Activated T-cell treated with anti-CD3 and anti-CD28 coated beads for 4 hours (primary cell): ENCODE measurements around the gene CCDC159.
"Not testable (repeated sequence)": the region's sequence is repeated elsewhere in the genome, so short reads cannot be mapped to it uniquely, and the experiment has no call there.

ENCODE experiments used
- DNase-seq: peaks from one replicate; pipeline ENCODE4 v3.0.0-alpha.2; 2020

Gene CCDC159

DNA sequence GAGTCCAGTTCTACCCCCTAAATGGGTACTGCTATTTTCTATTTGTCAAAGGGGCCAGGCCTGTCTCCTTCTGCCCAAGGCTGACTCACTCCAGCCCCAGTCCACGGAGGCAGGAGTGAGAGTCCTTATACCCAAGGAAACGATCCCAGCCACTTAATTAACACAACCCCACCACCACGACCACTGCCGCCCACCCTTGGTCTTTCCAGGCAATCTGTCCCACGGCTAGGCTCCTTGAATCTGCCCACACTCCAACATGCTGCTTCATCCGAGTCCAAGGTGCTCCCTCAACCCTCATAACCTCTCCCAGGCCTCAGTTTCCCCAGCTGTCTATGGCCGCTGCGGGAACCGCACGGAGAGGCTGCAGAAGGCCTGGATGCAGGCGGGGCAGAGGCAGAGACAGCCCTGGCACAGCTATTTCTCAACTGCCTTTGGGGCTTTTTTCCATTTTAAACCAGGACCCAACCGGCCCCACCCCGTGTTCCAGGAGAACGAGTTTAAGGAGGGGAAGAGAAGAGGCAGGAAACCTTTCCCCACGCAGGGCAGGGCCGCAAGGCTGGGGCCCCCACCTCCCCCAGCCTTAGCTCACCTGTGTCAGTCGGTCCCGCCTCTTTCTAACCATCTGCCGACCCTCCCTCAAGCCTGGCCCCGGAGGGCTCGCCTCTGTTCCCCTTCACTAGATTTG is 7.6 kb upstream of the CCDC159 start:
- DNase-seq: no peak

DNA sequence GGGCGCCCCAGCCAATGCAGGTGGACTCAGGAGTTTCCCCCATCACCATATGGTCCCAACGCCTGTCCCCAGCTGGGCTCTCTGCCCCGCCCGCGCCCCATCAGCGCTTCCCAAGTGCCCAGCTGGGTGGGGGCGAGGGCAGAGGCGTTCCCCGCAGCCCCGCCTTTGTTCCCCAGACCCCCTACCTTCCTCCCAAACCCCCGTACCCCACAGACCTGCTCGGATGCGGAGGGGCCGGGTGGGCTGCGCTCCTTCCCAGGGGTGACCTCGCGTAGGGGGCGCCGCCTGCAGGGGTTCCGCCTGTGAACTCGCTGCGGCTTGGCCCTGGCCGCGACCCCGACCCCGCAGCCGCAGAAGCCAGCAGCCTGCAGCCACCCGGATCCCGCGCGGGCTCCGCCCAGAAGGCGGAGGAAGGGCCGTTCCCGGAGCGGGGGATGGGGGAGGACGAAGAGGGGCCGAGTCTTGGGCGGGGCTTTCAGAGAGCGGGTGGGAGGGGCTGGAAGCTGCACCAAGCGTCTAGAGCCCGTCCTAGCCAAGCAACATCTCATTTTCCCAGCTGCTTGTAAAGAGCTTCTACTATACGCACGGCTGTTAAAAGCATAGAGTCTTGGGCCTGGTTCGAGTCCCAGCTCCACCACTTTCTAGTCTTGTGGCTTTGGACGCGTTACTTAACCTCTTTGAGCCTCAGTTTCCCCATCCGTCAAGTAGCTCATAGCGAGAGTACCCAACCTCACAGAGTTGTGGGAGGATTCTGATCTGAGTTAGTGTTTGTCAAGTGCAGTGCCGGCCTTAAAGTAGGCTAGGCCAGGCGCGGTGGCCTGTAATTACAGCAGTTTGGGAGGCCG is 6.8 kb upstream of the CCDC159 start, which contains the start of gene RAB3D:
RAB3D (minus strand) TSS at position 404 of the 845 bp plus-strand sequence. CDS start 2,258 bp downstream, outside the sequence.
- peak; percentile 76 for DNase-seq

DNA sequence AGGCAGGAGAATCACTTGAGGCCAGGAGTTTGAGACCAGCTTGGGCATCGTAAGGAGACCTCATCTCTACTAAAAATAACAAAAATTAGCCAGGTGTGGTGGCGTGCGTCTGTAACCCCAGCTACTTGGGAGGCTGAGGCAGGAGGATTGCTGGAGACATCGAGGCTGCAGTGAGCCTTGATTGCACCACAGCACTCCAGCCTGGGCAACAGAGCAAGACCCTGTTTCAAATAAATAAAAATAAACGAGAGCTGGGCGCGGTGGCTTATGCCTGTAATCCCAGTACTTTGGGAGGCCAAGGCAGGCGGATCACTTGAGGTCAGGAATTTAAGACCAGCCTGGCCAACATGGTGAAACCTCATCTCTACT is 6.2 kb upstream of the CCDC159 start:
- not testable (repeated sequence) for DNase-seq

DNA sequence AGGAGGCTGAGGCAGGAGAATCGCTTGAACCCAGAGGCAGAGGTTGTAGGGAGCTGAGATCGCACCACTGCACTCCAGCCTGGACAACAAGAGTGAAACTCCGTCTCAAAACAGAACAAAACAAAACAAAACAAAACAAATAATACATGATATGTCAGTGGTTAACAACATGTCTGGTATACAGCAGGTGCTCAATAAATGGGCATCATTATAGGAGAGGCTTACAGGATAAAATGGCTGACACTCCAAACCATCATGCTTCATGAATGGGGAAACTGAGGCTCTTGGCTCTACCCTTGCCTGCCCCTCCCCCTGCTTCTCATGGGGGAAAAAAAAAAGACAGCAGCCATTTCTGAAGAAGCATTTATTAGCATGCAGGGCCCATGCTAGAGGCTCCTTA is 3.9 kb upstream of the CCDC159 start:
- DNase-seq: no peak

DNA sequence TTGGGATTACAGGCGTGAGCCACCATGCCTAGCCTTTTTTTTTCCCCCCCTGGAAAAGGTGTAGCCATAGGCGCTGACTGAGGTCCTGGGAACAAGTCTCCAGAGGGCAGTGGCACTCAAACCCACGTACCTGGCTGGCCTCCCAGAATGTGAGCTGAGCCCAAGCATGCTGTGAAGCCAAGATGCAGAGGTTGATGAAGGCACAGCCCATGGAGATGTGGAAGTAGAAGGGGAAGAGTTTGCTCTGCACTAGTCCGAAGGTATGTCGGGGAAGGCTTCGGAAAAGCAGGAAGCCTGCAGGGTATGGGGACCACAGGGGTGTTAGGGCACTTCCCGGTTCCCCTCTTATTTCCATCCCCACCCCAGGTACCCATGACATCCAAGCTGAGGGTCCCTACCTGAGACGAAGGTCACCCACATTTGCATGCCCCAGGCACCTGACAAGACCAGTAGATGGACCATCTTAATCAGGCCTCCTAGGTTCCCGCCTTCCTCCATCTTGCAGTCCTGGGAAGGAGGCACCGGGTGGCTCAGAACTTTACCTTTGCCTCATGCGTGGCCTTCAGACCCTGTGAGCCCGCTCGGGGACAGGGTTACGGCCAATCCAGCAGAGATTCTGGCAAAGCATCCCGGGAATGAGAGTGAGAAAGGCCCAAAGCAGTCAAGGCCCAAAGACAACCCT is 1.1 kb upstream of the CCDC159 start:
- DNase-seq: no peak

DNA sequence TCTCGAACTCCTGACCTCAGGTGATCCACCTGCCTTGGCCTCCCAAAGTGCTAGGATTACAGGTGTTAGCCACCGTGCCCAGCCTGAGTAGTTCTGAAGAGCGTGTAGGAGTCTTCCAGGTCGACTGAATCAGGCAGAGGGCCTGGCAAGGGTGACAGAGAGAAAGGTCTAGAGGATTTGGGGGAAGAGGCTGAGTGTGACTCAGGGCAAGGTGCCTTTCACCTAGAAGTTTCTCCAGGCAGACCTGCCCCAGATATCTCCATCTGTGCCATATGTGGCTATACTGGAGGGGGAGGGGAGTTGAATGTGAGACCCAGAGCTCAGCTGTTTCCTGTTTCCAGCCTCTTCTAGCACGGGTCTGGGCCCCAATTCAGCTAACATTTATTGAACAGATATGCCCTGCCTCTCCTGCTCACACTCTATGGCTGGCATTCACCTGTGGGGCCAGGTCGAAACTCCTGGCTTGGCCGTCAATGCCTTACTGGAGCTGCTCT is 1.3 kb downstream of the CCDC159 start:
- DNase-seq: no peak

DNA sequence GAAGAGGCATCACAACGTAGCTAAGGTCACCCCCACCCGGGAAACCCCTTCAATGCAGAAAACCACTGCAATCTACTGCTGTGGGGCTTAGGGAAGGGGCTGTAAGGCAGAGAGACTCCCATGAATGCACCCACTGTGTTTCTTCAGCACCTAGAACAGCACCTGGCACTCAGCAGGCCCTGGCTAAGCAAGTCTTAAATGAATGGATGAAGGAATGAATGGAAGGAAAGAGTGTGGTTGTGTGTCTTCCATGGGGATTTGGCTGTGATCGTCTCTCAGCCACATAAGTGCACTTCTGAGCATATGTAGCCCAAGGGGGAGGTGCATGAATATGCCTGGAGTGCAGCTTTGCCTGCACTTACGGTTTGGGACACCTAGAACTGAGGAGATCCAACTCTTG is 2.9 kb downstream of the CCDC159 start:
- DNase-seq: no peak

DNA sequence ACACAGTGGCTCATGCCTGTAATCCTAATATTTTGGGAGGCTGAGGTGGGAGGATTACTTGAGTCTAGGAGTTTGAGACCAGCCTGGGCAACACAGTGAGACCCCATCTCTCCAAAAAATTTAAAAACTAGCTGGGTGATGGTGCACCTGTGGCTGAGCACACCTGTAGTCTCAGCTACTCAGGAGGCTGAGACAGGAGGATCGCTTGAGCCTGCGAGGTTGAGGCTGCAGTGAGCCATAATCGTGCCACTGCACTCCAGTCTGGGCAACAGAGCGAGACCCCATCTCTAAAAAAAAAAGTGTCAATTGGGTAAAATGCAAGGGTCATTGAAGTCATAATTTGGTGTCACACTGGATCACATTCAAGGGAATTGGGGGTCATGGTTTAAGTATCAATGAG is 7.8 kb downstream of the CCDC159 start:
- DNase-seq: not testable (repeated sequence)

DNA sequence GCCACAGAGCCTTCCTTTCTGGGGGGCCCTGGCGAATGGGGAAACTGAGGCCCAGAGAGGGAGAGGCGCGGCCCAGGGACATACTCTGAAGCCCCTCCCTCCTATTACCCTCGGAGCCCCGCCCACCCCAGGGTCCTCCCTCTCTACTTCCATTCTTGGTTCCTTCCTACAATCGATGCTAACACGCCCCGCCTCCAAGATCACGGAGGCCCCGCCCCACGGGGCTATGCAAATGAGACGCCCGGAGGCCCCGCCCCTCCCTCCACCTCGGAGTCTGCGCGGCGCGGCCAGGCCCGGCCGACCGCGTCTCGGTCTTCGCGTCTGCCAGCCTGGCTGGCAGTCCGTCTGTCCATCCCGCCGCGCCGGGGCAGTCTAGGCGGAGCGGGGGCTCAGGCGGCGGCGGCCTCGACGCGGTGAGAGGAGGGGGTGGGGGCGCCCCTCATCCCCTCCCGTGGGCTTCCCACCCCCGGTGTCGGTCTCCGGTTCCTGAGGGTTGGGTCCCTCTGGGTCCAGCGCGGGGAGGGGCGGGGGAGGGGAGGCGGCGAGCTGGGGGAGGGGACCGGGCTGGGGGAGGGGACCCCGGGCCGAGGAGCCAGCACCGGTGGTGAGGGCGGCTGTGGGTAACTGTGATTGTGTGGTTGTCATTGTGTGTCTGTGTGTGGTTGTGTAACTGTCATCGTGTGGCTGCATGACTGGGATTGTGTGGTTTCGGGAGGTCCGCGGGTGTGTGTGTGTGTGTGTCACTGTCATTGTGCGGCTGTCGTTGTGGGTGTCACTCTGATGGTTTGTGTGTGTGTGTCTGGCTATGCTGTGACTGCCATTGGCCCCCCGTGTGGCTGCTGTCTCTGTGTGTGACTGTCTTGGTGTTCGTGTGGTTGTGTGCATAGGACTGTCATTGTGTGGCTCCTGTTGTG is 9.1 kb downstream of the CCDC159 start, which contains the start of gene PLPPR2:
PLPPR2 (plus strand) TSS at position 273 of the 914 bp plus-strand sequence. CDS start 2,242 bp downstream, outside the sequence.
- peak; percentile 78 for DNase-seq

DNA sequence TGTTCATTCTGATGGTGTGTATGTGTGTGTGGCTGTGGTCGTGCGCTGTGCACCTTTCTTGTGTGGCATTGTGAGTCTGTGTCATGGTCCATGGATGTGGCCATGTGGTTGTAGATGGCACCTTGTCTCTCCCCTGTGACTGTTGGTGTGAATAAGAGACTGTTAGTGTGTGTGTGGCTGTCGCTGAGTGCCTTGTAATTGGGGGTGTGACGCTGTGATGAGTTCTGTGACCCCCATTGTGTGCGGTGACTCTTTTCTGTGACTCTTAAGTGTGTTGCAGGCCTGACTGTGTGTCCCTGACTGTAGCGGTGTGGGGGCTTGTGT is 9.7 kb downstream of the CCDC159 start:
- no peak for DNase-seq

DNA sequence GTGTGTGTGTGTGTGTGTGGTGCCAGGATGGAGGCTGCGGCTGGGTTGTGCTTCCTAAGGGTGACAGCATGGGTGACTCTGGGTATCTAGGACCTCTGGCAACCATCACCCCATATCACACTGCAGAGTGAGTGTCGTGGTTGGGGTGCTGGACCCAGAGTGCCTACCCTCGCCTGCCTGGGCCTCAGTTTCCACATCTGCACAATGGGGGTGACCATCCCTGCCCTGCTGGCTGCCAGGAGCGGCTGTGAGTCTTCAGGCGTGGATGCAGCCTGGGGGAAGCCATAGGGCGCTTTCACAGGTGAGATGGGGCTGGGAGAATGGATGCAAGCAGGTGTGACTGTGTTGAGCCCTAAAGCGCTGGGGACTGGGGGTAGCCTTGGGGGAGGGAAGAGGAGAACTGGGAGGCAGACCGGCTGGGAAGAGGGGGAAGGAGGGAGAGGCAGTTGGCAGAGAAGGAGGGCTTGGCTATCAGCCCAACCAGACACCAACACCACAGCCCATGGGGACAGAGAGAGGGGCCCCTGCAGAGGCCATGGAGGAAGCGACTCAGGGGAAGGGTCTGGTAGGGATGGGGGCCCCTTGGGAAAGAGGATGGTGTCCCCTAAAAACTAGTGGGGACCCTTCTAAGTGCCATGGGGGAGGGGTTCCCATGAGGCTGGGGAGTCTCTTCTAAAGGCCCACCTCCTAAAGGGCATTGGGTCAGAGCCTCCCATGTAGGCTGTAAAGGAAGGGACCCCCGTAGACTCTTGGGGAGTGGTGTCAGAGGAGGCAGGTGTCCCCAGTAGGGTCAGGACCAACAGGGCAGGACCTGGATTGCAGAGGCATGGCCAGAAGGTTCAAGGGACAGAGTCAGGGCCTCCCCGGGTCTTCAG is 10.6 kb downstream of the CCDC159 start:
- no peak for DNase-seq

DNA sequence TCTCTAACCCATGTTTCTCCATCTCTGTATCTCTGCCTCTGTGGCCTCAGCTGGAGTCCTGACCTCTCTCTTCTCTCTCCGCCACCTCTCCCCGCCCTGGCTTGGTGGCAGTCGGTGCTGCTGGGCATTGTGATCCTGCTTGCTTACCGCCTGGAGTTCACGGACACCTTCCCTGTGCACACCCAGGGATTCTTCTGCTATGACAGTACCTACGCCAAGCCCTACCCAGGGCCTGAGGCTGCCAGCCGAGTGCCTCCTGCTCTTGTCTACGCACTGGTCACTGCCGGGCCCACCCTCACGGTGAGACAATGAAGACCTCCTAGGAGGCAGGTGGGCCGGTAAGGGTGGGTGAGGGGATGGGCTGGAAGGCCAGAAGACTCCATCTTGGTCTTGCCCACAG is 13.1 kb downstream of the CCDC159 start:
- DNase-seq: no peak

DNA sequence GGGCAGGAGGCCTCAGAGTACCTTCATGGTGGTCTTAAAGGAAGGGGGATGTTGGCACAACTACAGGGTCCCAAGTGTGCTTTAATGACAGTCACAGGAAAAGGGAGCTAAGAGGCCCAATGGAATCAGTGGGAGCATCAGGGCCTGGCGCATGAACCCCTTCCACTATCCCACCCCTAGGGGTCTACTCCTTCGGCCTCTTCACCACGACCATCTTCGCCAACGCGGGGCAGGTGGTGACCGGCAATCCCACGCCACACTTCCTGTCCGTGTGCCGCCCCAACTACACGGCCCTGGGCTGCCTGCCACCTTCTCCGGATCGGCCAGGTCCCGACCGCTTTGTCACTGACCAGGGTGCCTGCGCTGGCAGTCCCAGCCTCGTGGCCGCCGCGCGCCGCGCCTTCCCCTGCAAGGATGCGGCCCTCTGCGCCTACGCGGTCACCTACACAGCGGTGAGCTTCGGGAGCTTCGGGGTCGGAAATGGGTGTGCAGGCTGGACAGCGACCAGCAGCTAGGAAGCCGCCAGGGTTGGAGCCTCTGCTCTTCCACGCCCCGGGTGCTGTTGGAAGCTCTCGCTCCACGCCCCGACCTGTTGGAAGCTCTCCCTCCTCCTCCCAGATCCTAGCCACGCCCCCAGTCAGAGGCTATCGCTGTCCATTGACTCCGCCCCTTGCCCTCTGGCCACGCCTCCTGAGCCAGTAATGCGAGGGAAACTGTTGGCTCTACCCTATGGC is 14.9 kb downstream of the CCDC159 start:
- no peak for DNase-seq

DNA sequence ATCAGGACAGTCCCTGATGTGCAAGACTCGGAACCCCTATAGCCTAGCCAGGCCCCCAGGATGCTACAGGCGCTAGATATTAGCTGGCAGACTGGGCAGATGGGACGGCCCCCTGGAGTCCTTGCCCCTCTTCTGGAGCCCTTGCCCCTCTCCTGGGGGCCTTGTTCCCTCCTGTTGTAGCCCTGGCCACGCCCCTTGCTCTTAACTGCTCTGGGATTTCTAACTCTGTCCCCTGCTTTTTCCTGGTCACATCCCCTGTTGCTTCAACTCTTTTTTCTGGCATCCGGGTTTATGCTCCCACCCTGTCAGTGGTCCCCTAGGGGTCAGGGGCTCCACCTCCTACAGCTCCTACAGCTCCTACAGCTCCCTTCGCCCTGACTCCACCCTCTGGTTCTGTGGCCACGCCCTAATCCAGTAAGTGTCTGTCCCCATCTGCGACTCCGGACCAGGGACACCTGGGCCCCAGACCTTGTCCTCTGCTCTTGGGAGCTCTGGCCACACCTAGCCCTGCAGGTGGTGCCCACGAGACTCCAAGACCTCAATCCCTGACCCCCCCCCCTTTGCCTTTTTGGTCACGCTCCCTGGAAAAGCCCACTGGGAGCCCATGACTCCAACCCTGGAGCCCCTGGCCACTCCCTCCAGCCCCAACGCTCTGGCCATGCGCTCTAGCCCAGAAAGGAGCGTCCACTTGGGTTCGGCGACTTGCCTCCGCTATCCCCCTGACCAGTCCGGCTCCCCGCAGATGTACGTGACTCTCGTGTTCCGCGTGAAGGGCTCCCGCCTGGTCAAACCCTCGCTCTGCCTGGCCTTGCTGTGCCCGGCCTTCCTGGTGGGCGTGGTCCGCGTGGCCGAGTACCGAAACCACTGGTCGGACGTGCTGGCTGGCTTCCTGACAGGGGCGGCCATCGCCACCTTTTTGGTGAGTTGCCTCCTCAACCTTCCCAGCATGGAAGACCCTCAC is 15.7 kb downstream of the CCDC159 start:
- DNase-seq: no peak

DNA sequence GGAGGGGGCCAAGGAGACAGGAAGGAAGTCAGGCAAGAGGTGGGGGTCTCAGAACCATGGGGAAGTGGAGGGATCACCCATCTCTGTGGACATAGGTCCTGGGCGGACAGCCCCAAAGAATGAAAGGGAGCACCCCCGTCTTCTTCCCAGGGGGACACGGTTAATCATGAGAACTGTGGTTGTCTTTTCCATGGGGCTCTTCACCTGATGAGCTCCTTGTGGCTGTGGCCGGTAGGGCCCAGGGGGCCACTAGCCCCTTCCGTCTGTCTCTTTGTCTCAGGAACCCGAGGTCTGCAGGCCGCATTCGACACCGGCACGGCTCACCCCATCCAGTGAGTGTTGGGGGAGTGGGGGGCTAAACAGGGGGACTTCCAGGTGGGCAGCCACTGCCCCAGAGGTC is 17.6 kb downstream of the CCDC159 start:
- DNase-seq: no peak

DNA sequence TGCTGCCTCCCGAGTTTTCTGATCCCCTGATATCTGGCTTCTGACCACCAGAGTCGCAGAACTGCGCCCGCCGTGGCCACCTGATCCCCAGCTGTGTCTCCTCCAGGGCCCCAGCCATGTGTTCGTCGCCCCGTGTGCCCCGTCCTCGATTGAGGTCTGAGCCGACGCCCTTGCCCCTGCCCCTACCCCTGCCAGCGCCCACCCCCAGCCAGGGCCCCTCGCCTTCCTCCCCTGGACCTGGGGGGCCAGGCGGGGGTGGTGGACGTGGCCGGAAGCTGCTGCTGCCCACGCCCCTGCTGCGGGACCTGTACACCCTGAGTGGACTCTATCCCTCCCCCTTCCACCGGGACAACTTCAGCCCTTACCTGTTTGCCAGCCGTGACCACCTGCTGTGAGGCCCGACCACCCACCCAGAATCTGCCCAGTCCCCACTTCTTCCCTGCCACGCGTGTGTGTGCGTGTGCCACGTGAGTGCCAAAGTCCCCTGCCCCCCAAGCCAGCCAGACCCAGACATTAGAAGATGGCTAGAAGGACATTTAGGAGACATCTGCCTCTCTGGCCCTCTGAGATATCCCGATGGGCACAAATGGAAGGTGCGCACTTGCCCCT is 18.1 kb downstream of the CCDC159 start:
- no peak for DNase-seq

DNA sequence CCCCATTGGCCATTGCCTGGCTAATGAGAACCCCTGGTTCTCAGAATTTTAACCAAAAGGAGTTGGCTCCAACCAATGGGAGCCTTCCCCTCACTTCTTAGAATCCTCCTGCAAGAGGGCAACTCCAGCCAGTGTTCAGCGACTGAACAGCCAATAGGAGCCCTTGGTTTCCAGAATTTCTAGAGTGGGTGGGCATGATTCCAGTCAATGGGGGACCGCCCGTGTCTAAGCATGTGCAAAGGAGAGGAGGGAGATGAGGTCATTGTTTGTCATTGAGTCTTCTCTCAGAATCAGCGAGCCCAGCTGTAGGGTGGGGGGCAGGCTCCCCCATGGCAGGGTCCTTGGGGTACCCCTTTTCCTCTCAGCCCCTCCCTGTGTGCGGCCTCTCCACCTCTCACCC is 18.6 kb downstream of the CCDC159 start:
- DNase-seq: no peak

DNA sequence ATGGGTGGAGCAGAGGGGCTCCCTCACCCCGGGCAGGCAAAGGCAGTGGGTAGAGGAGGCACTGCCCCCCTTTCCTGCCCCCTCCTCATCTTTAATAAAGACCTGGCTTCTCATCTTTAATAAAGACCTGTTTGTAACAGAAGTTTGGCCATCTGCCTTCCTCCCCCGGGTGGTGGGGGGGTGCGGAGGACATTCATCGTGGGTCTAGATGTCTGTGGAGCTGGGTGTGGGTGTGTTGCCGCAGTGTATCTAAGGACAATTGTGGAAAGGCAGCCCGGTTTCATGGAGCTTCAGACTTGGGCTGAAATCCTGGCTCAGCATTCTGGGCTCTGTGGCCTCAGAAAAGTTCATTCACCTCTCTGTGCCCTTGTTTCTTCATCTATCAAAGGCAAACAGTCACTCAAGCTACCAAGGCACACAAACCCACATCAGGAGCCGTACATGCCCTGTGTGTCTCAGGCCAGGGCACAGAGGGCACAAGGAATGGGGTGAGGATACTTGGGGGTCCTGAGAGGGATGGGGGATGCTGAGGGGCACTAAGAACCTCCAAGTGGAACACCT is 19.3 kb downstream of the CCDC159 start:
- DNase-seq: no peak

DNA sequence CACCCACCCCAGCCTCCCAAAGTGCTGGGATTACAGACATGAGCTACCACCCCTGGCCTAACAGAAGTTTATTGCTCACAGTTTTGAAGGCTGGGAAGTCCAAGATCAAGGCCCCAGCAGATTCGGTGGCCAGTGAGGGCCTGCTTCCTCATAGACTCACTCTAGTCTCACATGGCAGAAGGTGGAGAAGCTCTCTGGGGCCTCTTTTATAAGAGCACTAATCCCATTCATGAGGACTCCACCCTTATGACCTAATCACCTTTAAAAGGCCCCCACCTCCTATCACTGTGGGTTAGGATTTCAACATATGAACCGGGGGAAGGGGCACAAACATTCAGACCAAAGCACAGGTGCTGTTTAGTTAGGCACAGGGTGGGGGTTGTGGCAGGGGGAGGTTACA is 21.2 kb downstream of the CCDC159 start:
- no peak for DNase-seq
